ENCODE results near the gene SELENOF. TPM values are rescaled to one million over a fixed set of nuclear protein-coding genes. Genes with fewer than 3 reads are reported as not detected.
A peak's percentile ranks its signal among the peaks of the same experiment; 100 is the strongest.

SELENOF gene
- total and polyA plus RNA-seq, 7 experiments from 2014 or later: 109 to 361 (median 139) TPM

- ATAC-seq: no peak
- ChIA-PET CTCF (no interaction called here), POLR2A (no interaction called here)
Observed at GRCh38 chr1:86888327-86888726, 25.6 kb downstream of the SELENOF start.

DNA sequence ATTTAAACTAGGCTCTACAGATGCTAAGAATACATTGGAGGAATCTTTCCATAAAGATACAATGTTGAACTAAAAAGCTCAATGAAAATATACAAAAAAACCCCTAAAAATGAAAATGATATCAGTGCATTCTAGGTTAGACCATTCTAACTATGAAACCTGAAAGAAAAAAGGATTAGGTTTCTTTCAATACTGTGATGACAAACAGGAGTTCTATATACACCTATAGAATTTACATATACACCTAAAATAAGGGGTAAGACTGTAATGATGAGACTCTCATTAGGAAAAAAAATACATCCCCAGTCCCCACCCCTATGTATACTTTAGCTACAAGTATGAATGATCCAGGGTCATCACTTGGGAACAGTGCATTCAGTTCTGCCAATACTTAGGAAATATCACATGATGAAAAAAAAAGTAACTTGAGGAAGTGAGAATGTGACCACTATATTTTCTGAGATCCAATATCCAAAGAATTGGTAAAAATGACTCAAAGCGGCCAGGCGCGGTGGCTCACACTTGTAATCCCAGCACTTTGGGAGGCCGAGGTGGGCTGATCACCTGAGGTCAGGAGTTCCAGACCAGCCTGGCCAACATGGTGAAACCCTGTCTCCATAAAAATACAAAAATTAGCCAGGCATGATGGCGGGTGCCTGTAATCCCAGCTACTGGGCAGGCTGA, 26.3 kb downstream of the SELENOF start:
- ChIA-PET CTCF (no interaction called here), POLR2A (interaction anchor here (0.6 kb wide), 1 partner anchor 27 kb away, joined by 3 read pairs; the partner anchor contains the start of gene HS2ST1)
- Mint-ChIP-seq H3K4me1 (peaks cover 7 to 57% (median 41%) of the 10 kb centered on the region in 7 donors), H3K27me3 (no peaks in the 10 kb centered on the region), H3K9me3 (peaks cover 0 to 2% (median 0%) of the 10 kb centered on the region in 11 donors), H3K4me3 (no peak overlapping the region), H3K36me3 (peaks cover 4 to 14% (median 9%) of the 10 kb centered on the region in 5 donors), H3K27ac (peak overlapping the region in 2 of 9 donors; percentile 24 to 57)
- Histone ChIP-seq H3K4me3 (ENCODE audit: low read length) (no peak overlapping the region), H3K36me3 (ENCODE audit: control insufficient read depth in 2 of 3, insufficient read depth in 3 of 3, low read length in 3 of 3) (peaks cover 0 to 3% (median 0%) of the 10 kb centered on the region in 3 experiments), H3K27me3 (ENCODE audit: control insufficient read depth in 2 of 2, insufficient read depth in 2 of 2, low read length in 2 of 2) (no peaks in the 10 kb centered on the region), H3K9me3 (ENCODE audit: control insufficient read depth in 2 of 3, low read length in 3 of 3) (no peaks in the 10 kb centered on the region), H3K27ac (ENCODE audit: low read depth, low read length) (no peak overlapping the region), H3K4me1 (ENCODE audit: control insufficient read depth in 2 of 2, insufficient read depth in 2 of 2, low read length in 2 of 2) (no peaks in the 10 kb centered on the region)
- ATAC-seq: no peak
- intact Hi-C loops (cut with micrococcal nuclease): no loop called here
- DNase-seq: no peak

More at GRCh38 chr1:86888327-86888726, 25.6 kb downstream of the SELENOF start:
- intact Hi-C loops (cut with micrococcal nuclease): no loop called here
- Mint-ChIP-seq H3K4me1 (peaks cover 7 to 52% (median 41%) of the 10 kb centered on the region in 7 donors), H3K27me3 (no peaks in the 10 kb centered on the region), H3K27ac (peak overlapping the region in 1 of 9 donors; percentile 23), H3K36me3 (peaks cover 4 to 14% (median 9%) of the 10 kb centered on the region in 5 donors), H3K9me3 (peaks cover 0 to 2% (median 0%) of the 10 kb centered on the region in 11 donors), H3K4me3 (no peak overlapping the region)
- Histone ChIP-seq H3K4me3 (ENCODE audit: low read length) (no peak overlapping the region), H3K27ac (ENCODE audit: low read depth, low read length) (no peak overlapping the region), H3K36me3 (ENCODE audit: control insufficient read depth in 2 of 3, insufficient read depth in 3 of 3, low read length in 3 of 3) (peaks cover 0 to 3% (median 0%) of the 10 kb centered on the region in 3 experiments), H3K27me3 (ENCODE audit: control insufficient read depth in 2 of 2, insufficient read depth in 2 of 2, low read length in 2 of 2) (no peaks in the 10 kb centered on the region), H3K9me3 (ENCODE audit: control insufficient read depth in 2 of 3, low read length in 3 of 3) (no peaks in the 10 kb centered on the region), H3K4me1 (ENCODE audit: control insufficient read depth in 2 of 2, insufficient read depth in 2 of 2, low read length in 2 of 2) (no peaks in the 10 kb centered on the region)
- no peak for DNase-seq

- H3K36me3 ChIP-seq (ENCODE audit: control insufficient read depth in 2 of 3, insufficient read depth in 3 of 3, low read length in 3 of 3): peaks cover 0 to 12% (median 0%) of the 10 kb centered on the region in 3 experiments
- H3K4me1 Mint-ChIP-seq: peaks cover 0 to 23% (median 6%) of the 10 kb centered on the region in 7 donors
- H3K4me3 Mint-ChIP-seq: no peak overlapping the region
- ChIA-PET CTCF (no interaction called here), POLR2A (no interaction called here)
- H3K27me3 ChIP-seq (ENCODE audit: control insufficient read depth in 2 of 2, insufficient read depth in 2 of 2, low read length in 2 of 2): no peaks in the 10 kb centered on the region
- H3K27me3 Mint-ChIP-seq: no peaks in the 10 kb centered on the region
- H3K9me3 ChIP-seq (ENCODE audit: control insufficient read depth in 2 of 3, low read length in 3 of 3): no peaks in the 10 kb centered on the region
- H3K27ac Mint-ChIP-seq: peak overlapping the region in 4 of 9 donors; percentile 5 to 69 (median 38)
- DNase-seq: no peak
- no peak overlapping the region for H3K4me3 ChIP-seq (ENCODE audit: low read length)
- intact Hi-C loops (cut with micrococcal nuclease): loop anchor here in 1 of 2 donors (2.0 kb wide), 1 partner anchor 19 kb away; no protein-coding TSS in a partner anchor
- no peak overlapping the region for H3K27ac ChIP-seq (ENCODE audit: low read depth, low read length)
- H3K36me3 Mint-ChIP-seq: peaks cover 0 to 33% (median 20%) of the 10 kb centered on the region in 5 donors
- no peaks in the 10 kb centered on the region for H3K4me1 ChIP-seq (ENCODE audit: control insufficient read depth in 2 of 2, insufficient read depth in 2 of 2, low read length in 2 of 2)
- no peak for ATAC-seq
- H3K9me3 Mint-ChIP-seq: no peaks in the 10 kb centered on the region
Observed at GRCh38 chr1:86875722-86876121, 38.2 kb downstream of the SELENOF start.

DNA sequence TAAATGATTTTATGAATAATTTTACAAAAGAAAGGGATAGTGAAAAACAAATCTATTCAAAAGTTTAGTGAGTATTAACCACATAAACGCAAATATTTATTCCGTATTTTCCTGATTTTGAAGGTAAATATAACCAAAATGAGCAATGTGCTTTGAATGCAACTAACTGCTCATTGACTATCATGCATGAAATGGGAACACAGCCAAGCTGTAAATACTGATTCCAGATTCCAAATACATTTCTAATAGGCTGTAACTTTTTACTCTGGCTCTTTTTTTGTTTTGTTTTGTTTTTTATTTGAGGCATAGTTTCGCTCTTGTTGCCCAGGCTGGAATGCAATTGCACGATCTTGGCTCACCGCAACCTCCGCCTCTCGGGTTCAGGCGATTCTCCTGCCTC, 41.8 kb downstream of the SELENOF start:
- ChIA-PET CTCF (no interaction called here), POLR2A (no interaction called here)
- H3K9me3 ChIP-seq (ENCODE audit: control insufficient read depth in 2 of 3, low read length in 3 of 3): no peaks in the 10 kb centered on the region

GRCh38 chr1:86871001-86871400, 42.9 kb downstream of the SELENOF start:
- peaks cover 0 to 30% (median 23%) of the 10 kb centered on the region in 5 donors for H3K36me3 Mint-ChIP-seq
- no peaks in the 10 kb centered on the region for H3K27me3 ChIP-seq (ENCODE audit: control insufficient read depth in 2 of 2, insufficient read depth in 2 of 2, low read length in 2 of 2)
- H3K9me3 ChIP-seq (ENCODE audit: control insufficient read depth in 2 of 3, low read length in 3 of 3): no peaks in the 10 kb centered on the region
- ATAC-seq (no peak), DNase-seq (no peak)
- no peaks in the 10 kb centered on the region for H3K9me3 Mint-ChIP-seq
- peaks cover 10 to 31% (median 17%) of the 10 kb centered on the region in 7 donors for H3K4me1 Mint-ChIP-seq
- H3K4me1 ChIP-seq (ENCODE audit: control insufficient read depth in 2 of 2, insufficient read depth in 2 of 2, low read length in 2 of 2): no peaks in the 10 kb centered on the region
- ChIA-PET POLR2A (no interaction called here), CTCF (no interaction called here)
- no peaks in the 10 kb centered on the region for H3K36me3 ChIP-seq (ENCODE audit: control insufficient read depth in 2 of 3, insufficient read depth in 3 of 3, low read length in 3 of 3)
- H3K27ac Mint-ChIP-seq: peak overlapping the region in 1 of 9 donors; percentile 33
- H3K27ac ChIP-seq (ENCODE audit: low read depth, low read length): no peak overlapping the region
- H3K27me3 Mint-ChIP-seq: no peaks in the 10 kb centered on the region
- intact Hi-C loops (cut with micrococcal nuclease): loop anchor here in 1 of 2 donors (5.0 kb wide), 1 partner anchor 41 kb away; the partner anchor contains the start of genes HS2ST1 and SELENOF
- no peak overlapping the region for H3K4me3 Mint-ChIP-seq
- no peak overlapping the region for H3K4me3 ChIP-seq (ENCODE audit: low read length)

More for the DNA sequence above, 41.8 kb downstream of the SELENOF start:
- no peak for DNase-seq
- no peaks in the 10 kb centered on the region for H3K27me3 ChIP-seq (ENCODE audit: control insufficient read depth in 2 of 2, insufficient read depth in 2 of 2, low read length in 2 of 2)
- Mint-ChIP-seq H3K4me1 (peaks cover 7 to 31% (median 13%) of the 10 kb centered on the region in 7 donors), H3K9me3 (no peaks in the 10 kb centered on the region), H3K27me3 (no peaks in the 10 kb centered on the region), H3K36me3 (peaks cover 0 to 29% (median 27%) of the 10 kb centered on the region in 5 donors), H3K27ac (no peak overlapping the region), H3K4me3 (no peak overlapping the region)
- no peak overlapping the region for H3K4me3 ChIP-seq (ENCODE audit: low read length)
- no peaks in the 10 kb centered on the region for H3K36me3 ChIP-seq (ENCODE audit: control insufficient read depth in 2 of 3, insufficient read depth in 3 of 3, low read length in 3 of 3)
- H3K27ac ChIP-seq (ENCODE audit: low read depth, low read length): no peak overlapping the region
- intact Hi-C loops (cut with micrococcal nuclease): loop anchor here in 1 of 2 donors (5.0 kb wide), 1 partner anchor 40 kb away; the partner anchor contains the start of genes HS2ST1 and SELENOF
- ATAC-seq: no peak
- H3K4me1 ChIP-seq (ENCODE audit: control insufficient read depth in 2 of 2, insufficient read depth in 2 of 2, low read length in 2 of 2): no peaks in the 10 kb centered on the region

DNA sequence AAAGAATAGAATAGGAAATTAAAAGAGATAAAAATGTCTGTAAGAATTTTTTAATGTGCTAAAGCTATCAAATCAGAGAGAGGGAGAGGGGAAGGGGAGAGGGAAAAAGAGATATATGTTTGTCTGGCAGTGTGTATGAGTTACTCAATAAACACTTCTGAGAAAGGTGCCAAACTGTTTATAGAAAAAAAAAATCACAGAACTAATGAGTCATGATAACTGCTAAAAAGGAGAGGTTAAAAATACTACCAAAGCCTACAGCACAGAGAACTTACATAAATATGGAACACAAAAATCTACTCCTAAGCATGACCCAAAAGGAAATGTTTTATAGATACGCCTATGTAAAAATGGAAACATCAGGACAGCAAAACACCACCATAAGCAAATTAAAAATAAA, 45.4 kb downstream of the SELENOF start:
- H3K36me3 Mint-ChIP-seq: peaks cover 0 to 22% (median 11%) of the 10 kb centered on the region in 5 donors
- peaks cover 12 to 29% (median 21%) of the 10 kb centered on the region in 7 donors for H3K4me1 Mint-ChIP-seq
- POLR2A ChIA-PET: no interaction called here
- ATAC-seq: no peak
- no peak for DNase-seq
- H3K4me3 ChIP-seq (ENCODE audit: low read length): no peak overlapping the region
- intact Hi-C loops (cut with micrococcal nuclease): no loop called here
- CTCF ChIA-PET: no interaction called here
- no peaks in the 10 kb centered on the region for H3K36me3 ChIP-seq (ENCODE audit: control insufficient read depth in 2 of 3, insufficient read depth in 3 of 3, low read length in 3 of 3)
- no peak overlapping the region for H3K4me3 Mint-ChIP-seq
- no peaks in the 10 kb centered on the region for H3K27me3 ChIP-seq (ENCODE audit: control insufficient read depth in 2 of 2, insufficient read depth in 2 of 2, low read length in 2 of 2)
- H3K27ac ChIP-seq (ENCODE audit: low read depth, low read length): no peak overlapping the region
- no peaks in the 10 kb centered on the region for H3K4me1 ChIP-seq (ENCODE audit: control insufficient read depth in 2 of 2, insufficient read depth in 2 of 2, low read length in 2 of 2)
- no peaks in the 10 kb centered on the region for H3K27me3 Mint-ChIP-seq
- H3K9me3 ChIP-seq (ENCODE audit: control insufficient read depth in 2 of 3, low read length in 3 of 3): no peaks in the 10 kb centered on the region
- peak overlapping the region in 4 of 9 donors; percentile 19 to 81 (median 25) for H3K27ac Mint-ChIP-seq
- H3K9me3 Mint-ChIP-seq: no peaks in the 10 kb centered on the region
